Ishikawa (cell line): ENCODE results near the gene GALNT7.

ENCODE experiments used
- CEBPB ChIP-seq: IDR thresholded peaks from 2 replicates; pipeline ENCODE4 v1.6.1; 2012
- CREB1 ChIP-seq: IDR thresholded peaks from 2 replicates; pipeline ENCODE4 v1.6.1; 2012; ENCODE audit warnings: low read depth
- EGR1 ChIP-seq: IDR thresholded peaks from 2 replicates; pipeline ENCODE4 v1.6.1; 2012
- EP300 ChIP-seq: IDR thresholded peaks from 2 replicates; pipeline ENCODE4 v1.6.1; 2012; ENCODE audit warnings: borderline replicate concordance
- FOXM1 ChIP-seq: IDR thresholded peaks from 2 replicates; pipeline ENCODE4 v1.6.1; 2012; ENCODE audit warnings: low read depth, borderline replicate concordance
- MAX ChIP-seq: IDR thresholded peaks from 2 replicates; pipeline ENCODE4 v1.6.1; 2012
- NFIC ChIP-seq: IDR thresholded peaks from 2 replicates; pipeline ENCODE4 v1.6.1; 2012
- RAD21 ChIP-seq: IDR thresholded peaks from 2 replicates; pipeline ENCODE4 v1.6.1; 2012; ENCODE audit warnings: low read depth
- REST ChIP-seq: IDR thresholded peaks from 2 replicates; pipeline ENCODE4 v1.6.1; 2012; ENCODE audit warnings: low read depth, mild to moderate bottlenecking
- TAF1 ChIP-seq: IDR thresholded peaks from 2 replicates; pipeline ENCODE4 v1.6.1; 2012; ENCODE audit warnings: low read depth, mild to moderate bottlenecking
- TCF12 ChIP-seq: IDR thresholded peaks from 2 replicates; pipeline ENCODE4 v1.6.1; 2012; ENCODE audit warnings: low read depth
- TEAD4 ChIP-seq: IDR thresholded peaks from 2 replicates; pipeline ENCODE4 v1.6.1; 2012
- YY1 ChIP-seq: IDR thresholded peaks from 2 replicates; pipeline ENCODE4 v1.6.1; 2012; ENCODE audit warnings: low read depth
- ZBTB7A ChIP-seq: IDR thresholded peaks from 2 replicates; pipeline ENCODE4 v1.6.1; 2012; ENCODE audit warnings: low read depth
- TF ChIP-seq, protein P1 (sequence below): IDR thresholded peaks from 2 replicates; pipeline ENCODE4 v1.6.1; 2012

GALNT7 gene

GRCh38 chr4:173138624-173139023 is 30.0 kb upstream of the GALNT7 start:
- no peak for TF ChIP-seq FOXM1
- TF ChIP-seq TAF1, result no peak
- TF ChIP-seq REST, result no peak
- TF ChIP-seq TEAD4, result no peak
- TF ChIP-seq ZBTB7A, result no peak
- TF ChIP-seq RAD21, result no peak
- TF ChIP-seq NFIC, result no peak
- no peak for TF ChIP-seq CEBPB
- no peak for TF ChIP-seq YY1
- no peak for TF ChIP-seq EGR1
- TF ChIP-seq CREB1, result no peak
- TF ChIP-seq, protein P1, sequence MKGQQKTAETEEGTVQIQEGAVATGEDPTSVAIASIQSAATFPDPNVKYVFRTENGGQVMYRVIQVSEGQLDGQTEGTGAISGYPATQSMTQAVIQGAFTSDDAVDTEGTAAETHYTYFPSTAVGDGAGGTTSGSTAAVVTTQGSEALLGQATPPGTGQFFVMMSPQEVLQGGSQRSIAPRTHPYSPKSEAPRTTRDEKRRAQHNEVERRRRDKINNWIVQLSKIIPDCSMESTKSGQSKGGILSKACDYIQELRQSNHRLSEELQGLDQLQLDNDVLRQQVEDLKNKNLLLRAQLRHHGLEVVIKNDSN, result no peak
- TF ChIP-seq EP300, result no peak
- no peak for TF ChIP-seq MAX
- no peak for TF ChIP-seq TCF12

GRCh38 chr4:173139561-173139960 is 29.1 kb upstream of the GALNT7 start:
- no peak for TF ChIP-seq ZBTB7A
- no peak for TF ChIP-seq CEBPB
- no peak for TF ChIP-seq FOXM1
- TF ChIP-seq RAD21, result no peak

GRCh38 chr4:173145131-173145530 is 23.5 kb upstream of the GALNT7 start:
- no peak for TF ChIP-seq YY1
- no peak for TF ChIP-seq REST
- TF ChIP-seq MAX, result no peak
- TF ChIP-seq NFIC, result no peak
- no peak for TF ChIP-seq ZBTB7A

DNA sequence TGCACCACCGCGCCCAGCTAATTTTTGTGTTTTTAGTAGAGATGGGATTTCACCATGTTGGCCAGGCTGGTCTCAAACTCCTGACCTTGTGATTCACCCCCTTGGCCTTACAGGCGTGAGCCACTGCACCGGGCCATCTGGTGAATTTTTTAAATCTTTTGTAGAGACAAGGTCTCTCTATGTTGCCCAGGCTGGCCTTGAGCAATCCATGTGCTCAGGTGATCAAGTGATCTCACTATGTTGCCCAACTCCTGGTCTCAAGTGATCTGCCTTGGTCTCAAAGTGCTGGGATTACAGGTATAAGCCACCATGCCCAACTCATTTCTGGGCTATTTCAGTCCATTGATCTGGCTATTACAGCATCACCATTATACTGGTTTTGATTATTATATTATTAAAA is 22.2 kb upstream of the GALNT7 start:
- no peak for TF ChIP-seq TCF12
- TF ChIP-seq, protein P1, result no peak
- no peak for TF ChIP-seq REST
- TF ChIP-seq MAX, result no peak
- TF ChIP-seq CEBPB, result no peak
- no peak for TF ChIP-seq EGR1
- no peak for TF ChIP-seq CREB1
- no peak for TF ChIP-seq RAD21
- no peak for TF ChIP-seq NFIC
- no peak for TF ChIP-seq EP300
- no peak for TF ChIP-seq ZBTB7A
- no peak for TF ChIP-seq YY1
- TF ChIP-seq TEAD4, result no peak
- TF ChIP-seq FOXM1, result no peak
- no peak for TF ChIP-seq TAF1

DNA sequence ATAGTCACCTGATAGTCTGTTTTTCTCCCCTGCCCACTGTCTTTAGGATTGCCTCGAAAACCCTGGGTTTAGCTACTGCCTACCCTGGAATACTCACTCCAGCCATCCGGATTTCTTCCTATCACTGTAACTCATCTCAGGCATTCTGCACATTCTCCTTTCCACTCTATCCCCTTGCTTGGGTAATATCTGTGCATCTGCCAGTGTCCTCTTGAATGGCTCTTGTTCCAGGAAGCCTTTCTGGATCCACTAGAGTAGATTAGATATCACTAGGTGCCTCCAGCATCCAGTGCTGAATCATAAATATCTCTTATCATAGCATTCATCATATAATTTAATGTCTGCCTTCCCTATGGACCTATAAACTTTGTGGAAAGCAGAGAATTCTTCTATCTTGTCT is 17.1 kb upstream of the GALNT7 start:
- TF ChIP-seq CREB1, result no peak
- no peak for TF ChIP-seq RAD21
- TF ChIP-seq ZBTB7A, result no peak
- TF ChIP-seq YY1, result no peak
- no peak for TF ChIP-seq EP300
- no peak for TF ChIP-seq CEBPB
- TF ChIP-seq EGR1, result no peak
- TF ChIP-seq, protein P1, result no peak
- no peak for TF ChIP-seq REST
- no peak for TF ChIP-seq TEAD4
- TF ChIP-seq FOXM1, result no peak
